Upper lobe of left lung (tissue), 6 donors: ENCODE results near the gene RIN3. TPM values are rescaled to one million over a fixed set of nuclear protein-coding genes. Genes with fewer than 3 reads are reported as not detected.

Source experiments
- ATAC-seq, 2 donors: fragments of 200-7000 bp; cut with Tn5 transposase; one replicate each; pipeline ENCODE4 v1.9.1; 2022; ENCODE audit warnings: mild to moderate bottlenecking in 2 of 2, moderate library complexity in 2 of 2; ENCODE audit not compliant: low FRiP score in 2 of 2
- DNase-seq, 2 donors: peaks; one replicate each; pipeline ENCODE4 v3.0.0-alpha.2; 2019 to 2020
- H3K27ac ChIP-seq, 4 donors: fragments of 200-600 bp; sonication (generic); one replicate each; pipeline ENCODE4 v1.5.1; 2016 to 2019
- H3K27me3 ChIP-seq, 4 donors: fragments of 200-600 bp; sonication (generic); one replicate each; pipeline ENCODE4 v1.5.1; 2017 to 2019
- H3K36me3 ChIP-seq, 4 donors: fragments of 200-600 bp; sonication (generic); one replicate each; pipeline ENCODE4 v1.5.1; 2016 to 2019
- H3K4me1 ChIP-seq, 4 donors: fragments of 200-600 bp; sonication (generic); one replicate each; pipeline ENCODE4 v1.5.1; 2018 to 2019
- H3K4me3 ChIP-seq, 4 donors: fragments of 200-600 bp; sonication (generic); one replicate each; pipeline ENCODE4 v1.5.1; 2017 to 2019; ENCODE audit warnings: mild to moderate bottlenecking in 2 of 4, moderate library complexity in 1 of 4
- H3K9me3 ChIP-seq, 4 donors: fragments of 200-600 bp; sonication (generic); one replicate each; pipeline ENCODE4 v1.5.1; 2018 to 2019
- CTCF ChIP-seq, 6 experiments: fragments of 450-650 bp in 4 of 6; fragments of 200-600 bp in 2 of 6; sonication (generic) in 2 of 6; IDR thresholded peaks; one replicate each; pipeline ENCODE4 v1.5.1; 2016 to 2019; ENCODE audit warnings: antibody characterized with exemption in 6 of 6
- EP300 ChIP-seq, 4 donors: sonication (generic); formaldehyde crosslinking; IDR thresholded peaks; one replicate each; pipeline ENCODE4 v1.5.1; 2017; ENCODE audit warnings: antibody characterized with exemption in 4 of 4, control low read depth in 2 of 4
- POLR2A ChIP-seq, 4 donors: fragments of 450-650 bp; IDR thresholded peaks; one replicate each; pipeline ENCODE4 v1.5.1; 2016 to 2017; ENCODE audit warnings: antibody characterized with exemption in 4 of 4, mild to moderate bottlenecking in 2 of 4
- POLR2AphosphoS5 ChIP-seq, 2 donors: sonication (generic); formaldehyde crosslinking; IDR thresholded peaks; one replicate each; pipeline ENCODE4 v1.5.1; 2017; ENCODE audit warnings: antibody characterized with exemption in 2 of 2
- WGBS, 2 donors: methylation state at CpG; one replicate each; pipeline ENCODE4 v1.1.5; 2017 to 2018; 5-methylcytosine and 5-hydroxymethylcytosine counted together
- total RNA-seq, 6 donors: library from RNA; depleted of rRNA in 4 of 6; stranded (reverse); fragments of >200 nt in 4 of 6; gene quantifications; one replicate each; pipeline versions ENCODE4 v1.1.0 to v1.2.1, GENCODE V29; 2016 to 2021
- donor health status: DM: no; HTN: no; CAD: no; lungs with moderate emphysema.
- donor health status: DM: no; HTN: yes; CAD: no; lungs with severe emphysema.

The RIN3 gene
- total RNA-seq, 6 donors from 2014 or later: 19.0 to 88.0 (median 59.7) TPM

GRCh38 chr14:92502541-92503286, 10.9 kb upstream of the RIN3 start:
- DNase-seq: peak in 1 of 2 donors; percentile 8
- H3K27me3 ChIP-seq: no peaks in the 10 kb centered on the region
- no peaks in the 10 kb centered on the region for H3K9me3 ChIP-seq
- no peak for ATAC-seq
- peaks cover 8 to 26% (median 13%) of the 10 kb centered on the region in 4 donors for H3K4me1 ChIP-seq
- TF ChIP-seq EP300 (IDR thresholded peaks at IDR 0.05) (no peak), CTCF (IDR thresholded peaks at IDR 0.05) (no peak), POLR2AphosphoS5 (IDR thresholded peaks at IDR 0.05) (no peak)
- WGBS, 2 donors: 90 to 92% methylated on average over 9 of the region's 9 CpGs
- H3K27ac ChIP-seq: no peak overlapping the region
- H3K36me3 ChIP-seq: no peaks in the 10 kb centered on the region
- no peak overlapping the region for H3K4me3 ChIP-seq

GRCh38 chr14:92503756-92504491, 9.7 kb upstream of the RIN3 start:
- H3K27ac ChIP-seq: no peak overlapping the region
- 67 to 71% methylated on average over 4 of the region's 4 CpGs for WGBS, 2 donors
- peaks cover 8 to 26% (median 13%) of the 10 kb centered on the region in 4 donors for H3K4me1 ChIP-seq
- no peaks in the 10 kb centered on the region for H3K36me3 ChIP-seq
- peak in 1 of 2 donors; percentile 20 for DNase-seq
- TF ChIP-seq CTCF (IDR thresholded peaks at IDR 0.05): no peak
- no peak for TF ChIP-seq EP300 (IDR thresholded peaks at IDR 0.05)
- no peak for TF ChIP-seq POLR2AphosphoS5 (IDR thresholded peaks at IDR 0.05)
- TF ChIP-seq POLR2A (IDR thresholded peaks at IDR 0.05): no peak
- no peak overlapping the region for H3K4me3 ChIP-seq
- ATAC-seq: peak in 1 of 2 donors; percentile 49
- no peaks in the 10 kb centered on the region for H3K27me3 ChIP-seq
- no peaks in the 10 kb centered on the region for H3K9me3 ChIP-seq

DNA sequence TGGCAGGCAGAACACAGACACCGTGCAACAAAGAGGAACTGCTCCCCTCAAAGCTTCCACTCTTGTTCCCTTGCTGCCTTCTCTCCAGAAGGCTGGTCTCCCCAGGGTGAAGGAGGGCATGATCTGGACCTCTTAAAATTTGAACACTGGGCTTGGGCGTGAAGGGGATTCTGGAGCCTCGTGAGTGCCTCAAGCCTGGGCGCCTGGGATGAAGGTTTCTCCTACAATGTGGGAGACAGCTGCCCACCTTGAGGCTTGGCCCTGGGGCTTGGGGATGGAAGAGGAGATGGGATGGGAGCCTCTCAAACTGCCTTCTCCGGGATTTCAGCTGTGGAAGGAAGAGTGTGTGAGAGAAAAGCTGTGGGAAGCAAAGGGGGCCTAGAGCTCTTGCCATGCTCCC, 7.8 kb upstream of the RIN3 start:
- H3K4me3 ChIP-seq: no peak overlapping the region
- no peak for DNase-seq
- TF ChIP-seq EP300 (IDR thresholded peaks at IDR 0.05) (no peak), POLR2A (IDR thresholded peaks at IDR 0.05) (no peak), POLR2AphosphoS5 (IDR thresholded peaks at IDR 0.05) (no peak), CTCF (IDR thresholded peaks at IDR 0.05) (no peak)
- no peaks in the 10 kb centered on the region for H3K9me3 ChIP-seq
- H3K27ac ChIP-seq: no peak overlapping the region
- WGBS, 2 donors: 91 to 92% methylated on average over 5 of the region's 5 CpGs
- peaks cover 8 to 26% (median 13%) of the 10 kb centered on the region in 4 donors for H3K4me1 ChIP-seq
- ATAC-seq: no peak
- H3K36me3 ChIP-seq: no peaks in the 10 kb centered on the region
- no peaks in the 10 kb centered on the region for H3K27me3 ChIP-seq

DNA sequence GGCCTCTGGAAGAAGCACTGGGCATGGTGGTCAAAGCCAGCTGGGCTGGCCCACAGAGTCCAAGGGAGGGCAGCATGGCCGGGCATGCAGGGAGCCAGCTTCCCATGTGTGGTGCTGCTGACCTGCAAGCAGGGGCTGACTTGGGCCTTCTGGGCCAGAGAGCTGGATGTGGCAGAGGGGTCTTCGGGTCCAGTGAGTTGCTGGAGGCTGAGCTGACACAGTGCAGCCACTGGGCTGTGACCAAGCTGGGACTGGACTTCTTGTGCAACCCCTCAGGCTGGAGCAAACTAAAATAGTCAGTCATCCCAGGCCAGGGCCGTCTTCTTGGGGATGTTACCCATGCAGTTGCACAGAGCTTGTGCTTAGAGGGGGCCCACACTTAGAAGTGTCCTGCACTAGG, 7.3 kb upstream of the RIN3 start:
- DNase-seq (no peak), ATAC-seq (no peak)
- H3K27ac ChIP-seq: no peak overlapping the region
- no peaks in the 10 kb centered on the region for H3K36me3 ChIP-seq
- H3K4me3 ChIP-seq: no peak overlapping the region
- peaks cover 11 to 28% (median 16%) of the 10 kb centered on the region in 4 donors for H3K4me1 ChIP-seq
- 75 to 91% methylated on average over 2 to 3 of the region's 3 CpGs for WGBS, 2 donors
- no peak for TF ChIP-seq POLR2A (IDR thresholded peaks at IDR 0.05)
- no peak for TF ChIP-seq EP300 (IDR thresholded peaks at IDR 0.05)
- no peak for TF ChIP-seq POLR2AphosphoS5 (IDR thresholded peaks at IDR 0.05)
- no peak for TF ChIP-seq CTCF (IDR thresholded peaks at IDR 0.05)
- no peaks in the 10 kb centered on the region for H3K27me3 ChIP-seq
- no peaks in the 10 kb centered on the region for H3K9me3 ChIP-seq
